Pancreas (tissue), 10 donors: Measurements from ENCODE around the gene CD79A. TPM values are rescaled to one million over a fixed set of nuclear protein-coding genes. Genes with fewer than 3 reads are reported as not detected.

Experiments
- ATAC-seq, 4 donors: fragments of 200-7000 bp; cut with Tn5 transposase; one replicate each; pipeline versions ENCODE4 v1.8.0 to v1.9.1; 2020; ENCODE audit warnings: mild to moderate bottlenecking in 4 of 4, moderate library complexity in 4 of 4
- DNase-seq, 6 donors: peaks; one replicate each; pipeline ENCODE4 v3.0.0-alpha.2; 2020
- FAIRE-seq: peaks from 2 replicates; lab custom pipeline; 2012; peaks lifted over from hg19 to GRCh38; lab: Jason Lieb, UNC
- H3K27ac ChIP-seq, 4 donors: fragments of 200-600 bp; sonication (generic); 1 replicate in 3 of 4; 2 replicates in 1 of 4; pipeline versions ENCODE4 v1.5.0 to v1.8.0; 2020
- H3K27me3 ChIP-seq, 4 donors: fragments of 200-600 bp; one replicate each; pipeline ENCODE4 v1.8.0; 2021
- H3K36me3 ChIP-seq, 3 donors: fragments of 200-600 bp; sonication (generic) in 1 of 3; one replicate each; pipeline versions ENCODE4 v1.5.0 to v1.8.0; 2020 to 2021
- H3K4me1 ChIP-seq, 3 donors: fragments of 200-600 bp; one replicate each; pipeline ENCODE4 v1.8.0; 2021
- H3K4me3 ChIP-seq, 4 donors: fragments of 200-600 bp; sonication (generic) in 2 of 4; one replicate each; pipeline versions ENCODE4 v1.5.0 to v1.8.0; 2020 to 2021
- H3K9me3 ChIP-seq, 4 donors: fragments of 200-600 bp; one replicate each; pipeline ENCODE4 v1.8.0; 2021
- WGBS, 2 donors: extraction: QIAGEN DNeasy Blood & Tissue Kit; methylation state at CpG; one replicate each; pipeline ENCODE4 v1.1.7; 2013; 5-methylcytosine and 5-hydroxymethylcytosine counted together
- intact Hi-C, 3 donors: fragments of 100-400 bp; cut with DNase I; formaldehyde crosslinking; loops; one replicate each; pipeline versions ENCODE4 v1.11.1 to v1.14.2; 2022
- polyA plus RNA-seq, 2 donors: library from polyadenylated mRNA; stranded (reverse); fragments of 200-250 nt; gene quantifications; one replicate each; pipeline ENCODE4 v1.2.3, GENCODE V29; 2013
- total RNA-seq, 6 donors: library from RNA; stranded (reverse); fragmentation: NEBNext Ultra II Directional in 4 of 6; extraction: Animal tissue kit (Norgen Biotek cat#: 25700) in 4 of 6; gene quantifications; one replicate each; pipeline versions ENCODE4 v1.2.1 to v1.2.4, GENCODE V29; 2021 to 2023
- TF ChIP-seq, protein P1 (sequence below), 4 donors: fragments of 200-600 bp; sonication (generic) in 3 of 4; IDR thresholded peaks; one replicate each; pipeline versions ENCODE4 v1.5.0 to v1.8.0; 2021; ENCODE audit warnings: antibody characterized with exemption in 4 of 4
- donor health status: healthy with polysubstance abuse.
- donor health status: DM: no; HTN: no; CAD: no; lungs with moderate emphysema.
- donor health status: DM: no; HTN: no; CAD: no.
- donor health status: control.
- donor health status: control.
- donor health status: Bipolar disorder and iron deficiency.
- donor health status: DM: yes; HTN: yes; CAD: no.
- donor health status: DM: no; HTN: no; CAD: no.
- donor health status: DM: no; HTN: no; CAD: no.
- donor health status: DM: yes; HTN: yes; CAD: no.

The CD79A gene
- total RNA-seq (under 1 TPM in 5 of 6 donors, not detected in 1; 0.16 to 1.00 (median 0.31) TPM), polyA plus RNA-seq (under 1 TPM; 0.11 to 0.23 TPM)

GRCh38 chr19:41876847-41877832, at the start of gene CD79A:
Gene CD79A (plus strand): TSS chr19:41877279. CDS start chr19:41877305, 26 bp downstream.
- Histone ChIP-seq H3K27ac (no peak within 1 kb of the TSS), H3K9me3 (no peaks in the 10 kb centered on the region), H3K36me3 (no peaks in the 10 kb centered on the region), H3K4me1 (peaks cover 0 to 5% (median 0%) of the 10 kb centered on the region in 3 donors), H3K4me3 (no peak within 1 kb of the TSS), H3K27me3 (no peaks in the 10 kb centered on the region)
- TF ChIP-seq, protein P1, sequence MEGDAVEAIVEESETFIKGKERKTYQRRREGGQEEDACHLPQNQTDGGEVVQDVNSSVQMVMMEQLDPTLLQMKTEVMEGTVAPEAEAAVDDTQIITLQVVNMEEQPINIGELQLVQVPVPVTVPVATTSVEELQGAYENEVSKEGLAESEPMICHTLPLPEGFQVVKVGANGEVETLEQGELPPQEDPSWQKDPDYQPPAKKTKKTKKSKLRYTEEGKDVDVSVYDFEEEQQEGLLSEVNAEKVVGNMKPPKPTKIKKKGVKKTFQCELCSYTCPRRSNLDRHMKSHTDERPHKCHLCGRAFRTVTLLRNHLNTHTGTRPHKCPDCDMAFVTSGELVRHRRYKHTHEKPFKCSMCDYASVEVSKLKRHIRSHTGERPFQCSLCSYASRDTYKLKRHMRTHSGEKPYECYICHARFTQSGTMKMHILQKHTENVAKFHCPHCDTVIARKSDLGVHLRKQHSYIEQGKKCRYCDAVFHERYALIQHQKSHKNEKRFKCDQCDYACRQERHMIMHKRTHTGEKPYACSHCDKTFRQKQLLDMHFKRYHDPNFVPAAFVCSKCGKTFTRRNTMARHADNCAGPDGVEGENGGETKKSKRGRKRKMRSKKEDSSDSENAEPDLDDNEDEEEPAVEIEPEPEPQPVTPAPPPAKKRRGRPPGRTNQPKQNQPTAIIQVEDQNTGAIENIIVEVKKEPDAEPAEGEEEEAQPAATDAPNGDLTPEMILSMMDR (IDR thresholded peaks at IDR 0.05): no peak
- FAIRE-seq (no peak), ATAC-seq (no peak), DNase-seq (peak in 1 of 6 donors; percentile 39)
- WGBS, 2 donors: 52 to 65% methylated on average over 9 of the region's 9 CpGs
- intact Hi-C loops: loop anchor here in 1 of 3 donors (5.0 kb wide), 1 partner anchor 70 kb away; no protein-coding TSS in a partner anchor

DNA sequence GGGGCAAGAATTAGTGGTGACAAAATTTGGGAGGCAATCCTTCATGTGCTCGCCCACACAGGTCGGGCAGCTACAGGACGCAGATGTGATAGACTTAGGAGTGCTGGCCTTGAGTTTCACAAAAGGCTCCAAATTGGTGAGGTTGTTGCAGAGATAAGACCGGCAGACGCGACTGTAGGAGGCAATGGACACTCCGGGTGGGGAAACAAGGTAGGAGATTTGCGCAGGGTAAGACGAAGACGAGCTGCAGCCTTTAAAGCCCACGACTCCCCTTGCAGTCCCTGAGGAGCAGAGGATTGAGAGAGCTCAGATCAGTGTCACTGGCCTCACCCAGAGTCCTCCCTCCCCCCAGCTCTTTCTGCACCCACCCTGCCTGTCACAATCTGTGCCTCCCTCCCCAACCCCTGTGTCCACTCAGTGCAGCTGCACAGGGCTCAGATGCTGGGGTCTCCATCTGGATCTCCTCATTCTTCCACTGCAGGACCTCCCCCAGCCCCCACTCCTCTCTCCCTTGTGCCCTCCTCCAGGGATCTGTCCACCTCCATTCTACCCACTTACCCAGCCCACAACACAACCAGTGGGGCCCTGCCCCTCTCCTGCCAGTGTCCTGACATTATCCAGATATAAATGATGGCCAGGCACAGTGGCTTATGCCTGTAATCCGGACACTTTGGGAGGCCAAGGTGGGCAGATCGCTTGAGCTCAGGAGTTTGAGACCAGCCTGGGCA, 38.9 kb upstream of the CD79A start:
- Histone ChIP-seq H3K4me3 (no peak overlapping the region), H3K4me1 (no peaks in the 10 kb centered on the region), H3K36me3 (no peaks in the 10 kb centered on the region), H3K27me3 (no peaks in the 10 kb centered on the region), H3K9me3 (no peaks in the 10 kb centered on the region), H3K27ac (no peak overlapping the region)
- TF ChIP-seq, protein P1 (IDR thresholded peaks at IDR 0.05): no peak
- ATAC-seq (no peak), FAIRE-seq (no peak), DNase-seq (no peak)
- intact Hi-C loops: no loop called here
- 33 to 42% methylated on average over 13 of the region's 13 CpGs for WGBS, 2 donors

GRCh38 chr19:41839211-41839610, 37.9 kb upstream of the CD79A start:
- H3K36me3 ChIP-seq: no peaks in the 10 kb centered on the region
- FAIRE-seq (no peak), ATAC-seq (no peak), DNase-seq (no peak)
- intact Hi-C loops: no loop called here
- TF ChIP-seq, protein P1 (IDR thresholded peaks at IDR 0.05): no peak
- H3K9me3 ChIP-seq: no peaks in the 10 kb centered on the region
- H3K4me1 ChIP-seq: no peaks in the 10 kb centered on the region
- no peaks in the 10 kb centered on the region for H3K27me3 ChIP-seq
- no peak overlapping the region for H3K27ac ChIP-seq
- 34 to 47% methylated on average over 2 of the region's 2 CpGs for WGBS, 2 donors
- H3K4me3 ChIP-seq: no peak overlapping the region

GRCh38 chr19:41843371-41843770, 33.7 kb upstream of the CD79A start:
- Histone ChIP-seq H3K36me3 (no peaks in the 10 kb centered on the region), H3K4me3 (no peak overlapping the region), H3K9me3 (no peaks in the 10 kb centered on the region), H3K27ac (no peak overlapping the region), H3K4me1 (no peaks in the 10 kb centered on the region), H3K27me3 (no peaks in the 10 kb centered on the region)
- intact Hi-C loops: no loop called here
- ATAC-seq: no peak
- no peak for DNase-seq
- WGBS, 2 donors: 37 to 46% methylated on average over 7 of the region's 7 CpGs
- TF ChIP-seq, protein P1 (IDR thresholded peaks at IDR 0.05): no peak
- no peak for FAIRE-seq
